Smooth muscle cell (in vitro differentiated cells): ENCODE data around the gene SLC9A3. TPM values are rescaled to one million over a fixed set of nuclear protein-coding genes. Genes with fewer than 3 reads are reported as not detected.
A peak's percentile ranks its signal among the peaks of the same experiment; 100 is the strongest.

Experiments used
- DNase-seq: peaks from one replicate; lab custom pipeline; 2025; ENCODE audit not compliant: unreplicated experiment; lab: John Stamatoyannopoulos, UW
- H2AFZ ChIP-seq: fragments of 200-600 bp; sonication (generic); 2 replicates; pipeline ENCODE4 v1.6.0; 2016; ENCODE audit warnings: antibody characterized with exemption, low read depth, mild to moderate bottlenecking
- H3F3A ChIP-seq: fragments of 200-600 bp; sonication (generic); 2 replicates; pipeline ENCODE4 v1.6.0; 2017; ENCODE audit warnings: antibody characterized with exemption, low read depth
- H3K27ac ChIP-seq: fragments of 200-600 bp; sonication (generic); 2 replicates; pipeline ENCODE4 v1.5.1; 2016; ENCODE audit warnings: low read depth, mild to moderate bottlenecking
- H3K27me3 ChIP-seq: fragments of 200-600 bp; sonication (generic); 2 replicates; pipeline ENCODE4 v1.6.1; 2016; ENCODE audit warnings: low read depth, mild to moderate bottlenecking
- H3K36me3 ChIP-seq: fragments of 200-600 bp; sonication (generic); 2 replicates; pipeline ENCODE4 v1.5.1; 2016; ENCODE audit warnings: low read depth
- H3K4me1 ChIP-seq: fragments of 200-600 bp; sonication (generic); 2 replicates; pipeline ENCODE4 v1.5.1; 2016; ENCODE audit warnings: low read depth
- H3K4me2 ChIP-seq: fragments of 200-600 bp; sonication (generic); 2 replicates; pipeline ENCODE4 v1.6.0; 2016; ENCODE audit warnings: mild to moderate bottlenecking
- H3K4me3 ChIP-seq: fragments of 200-600 bp; sonication (generic); 2 replicates; pipeline ENCODE4 v1.5.1; 2016; ENCODE audit warnings: mild to moderate bottlenecking
- H3K79me2 ChIP-seq: fragments of 200-600 bp; sonication (generic); 2 replicates; pipeline ENCODE4 v1.6.0; 2016; ENCODE audit warnings: low read depth, mild to moderate bottlenecking
- H3K9ac ChIP-seq: fragments of 200-600 bp; sonication (generic); 2 replicates; pipeline ENCODE4 v1.6.0; 2016; ENCODE audit warnings: low read depth
- H3K9me3 ChIP-seq: fragments of 200-600 bp; sonication (generic); replicated peaks from 2 replicates; pipeline ENCODE4 v1.5.1; 2016; ENCODE audit warnings: low read depth
- H4K20me1 ChIP-seq: fragments of 200-600 bp; sonication (generic); 2 replicates; pipeline ENCODE4 v1.6.0; 2016; ENCODE audit warnings: low read depth
- WGBS: methylation state at CpG from one replicate; pipeline ENCODE4 v1.1.7; 2016; ENCODE audit warnings: low lambda C conversion rate; 5-methylcytosine and 5-hydroxymethylcytosine counted together
- polyA plus RNA-seq: library from polyadenylated mRNA; unstranded; fragments of >200 nt; fragmentation: Nextera tagmentation; extraction: Ambion mirVana; gene quantifications from 2 replicates; pipeline ENCODE4 v1.2.1, GENCODE V29; 2016
- total RNA-seq: library from RNA; depleted of rRNA; stranded (reverse); fragments of >200 nt; gene quantifications from 2 replicates; pipeline ENCODE4 v1.2.3, GENCODE V29; 2014
- TF ChIP-seq, protein P1 (sequence below): fragments of 200-600 bp; sonication (generic); IDR thresholded peaks from 2 replicates; pipeline ENCODE4 v1.5.1; 2017; ENCODE audit warnings: borderline replicate concordance, mild to moderate bottlenecking, antibody characterized with exemption; ENCODE audit not compliant: insufficient read depth, poor library complexity, severe bottlenecking

SLC9A3 gene
- total and polyA plus RNA-seq, 2 experiments from 2014 or later = 1.1 to 1.8 TPM

DNA sequence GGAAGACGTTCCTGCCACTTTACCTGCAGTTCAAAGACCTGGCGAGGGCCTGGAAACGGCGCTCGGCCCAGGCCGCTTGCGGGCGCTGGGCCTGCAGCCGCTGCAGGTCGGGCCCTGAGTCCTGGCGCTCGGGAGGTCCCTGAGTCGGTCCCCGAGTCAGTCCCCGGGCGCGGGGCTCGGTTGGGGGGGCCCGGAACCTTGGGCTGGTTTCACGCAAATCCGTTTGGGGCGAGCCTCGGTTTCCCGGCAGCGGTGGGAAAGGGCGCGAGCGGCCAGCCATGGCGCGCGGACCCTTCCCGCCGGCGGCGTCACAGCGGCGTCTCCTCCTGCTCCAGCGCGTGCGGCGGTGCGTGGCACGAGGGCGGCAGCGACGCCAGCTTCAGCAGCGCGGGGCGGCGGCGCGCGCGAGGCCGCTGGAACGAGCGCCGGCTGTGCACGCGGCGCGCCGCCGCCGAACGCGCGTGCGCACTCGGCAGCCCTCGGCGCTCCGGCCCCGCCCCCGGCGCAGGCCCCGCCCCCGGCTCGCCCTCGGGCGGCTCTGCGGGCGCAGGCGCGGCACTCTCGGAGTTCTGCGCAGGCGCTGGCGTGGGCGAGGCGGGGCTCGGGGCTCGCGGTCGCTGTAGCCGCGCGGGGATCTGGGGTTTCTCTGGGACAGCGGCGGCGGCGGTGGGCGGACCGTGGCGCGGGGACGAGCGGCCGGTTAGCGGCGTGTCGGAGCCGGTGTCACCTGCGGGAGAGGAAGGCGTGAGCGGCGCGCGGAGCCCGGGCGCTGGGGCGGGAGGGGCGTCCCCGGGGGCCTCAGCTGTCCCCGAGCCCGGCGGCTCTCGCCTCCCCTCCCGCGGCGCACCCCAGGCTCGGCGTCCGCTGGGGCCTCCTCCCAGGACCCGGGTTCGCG, 51.3 kb downstream of the SLC9A3 start:
- Histone ChIP-seq H3K9ac (peak overlapping the region; percentile 80), H3K4me3 (peak overlapping the region; percentile 96), H4K20me1 (peaks cover 33% of the 10 kb centered on the region), H3K4me2 (peak overlapping the region; percentile 99), H3K27me3 (peaks cover 12% of the 10 kb centered on the region), H3K36me3 (no peaks in the 10 kb centered on the region), H3F3A (no peaks in the 10 kb centered on the region), H3K79me2 (peaks cover 14% of the 10 kb centered on the region), H3K4me1 (peaks cover 15% of the 10 kb centered on the region), H2AFZ (no peak overlapping the region), H3K9me3 (no peaks in the 10 kb centered on the region), H3K27ac (peak overlapping the region; percentile 45)
- 3% methylated on average over 57 of the region's 137 CpGs for WGBS
- peak; percentile 78 for DNase-seq
- TF ChIP-seq, protein P1, sequence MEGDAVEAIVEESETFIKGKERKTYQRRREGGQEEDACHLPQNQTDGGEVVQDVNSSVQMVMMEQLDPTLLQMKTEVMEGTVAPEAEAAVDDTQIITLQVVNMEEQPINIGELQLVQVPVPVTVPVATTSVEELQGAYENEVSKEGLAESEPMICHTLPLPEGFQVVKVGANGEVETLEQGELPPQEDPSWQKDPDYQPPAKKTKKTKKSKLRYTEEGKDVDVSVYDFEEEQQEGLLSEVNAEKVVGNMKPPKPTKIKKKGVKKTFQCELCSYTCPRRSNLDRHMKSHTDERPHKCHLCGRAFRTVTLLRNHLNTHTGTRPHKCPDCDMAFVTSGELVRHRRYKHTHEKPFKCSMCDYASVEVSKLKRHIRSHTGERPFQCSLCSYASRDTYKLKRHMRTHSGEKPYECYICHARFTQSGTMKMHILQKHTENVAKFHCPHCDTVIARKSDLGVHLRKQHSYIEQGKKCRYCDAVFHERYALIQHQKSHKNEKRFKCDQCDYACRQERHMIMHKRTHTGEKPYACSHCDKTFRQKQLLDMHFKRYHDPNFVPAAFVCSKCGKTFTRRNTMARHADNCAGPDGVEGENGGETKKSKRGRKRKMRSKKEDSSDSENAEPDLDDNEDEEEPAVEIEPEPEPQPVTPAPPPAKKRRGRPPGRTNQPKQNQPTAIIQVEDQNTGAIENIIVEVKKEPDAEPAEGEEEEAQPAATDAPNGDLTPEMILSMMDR = no peak

DNA sequence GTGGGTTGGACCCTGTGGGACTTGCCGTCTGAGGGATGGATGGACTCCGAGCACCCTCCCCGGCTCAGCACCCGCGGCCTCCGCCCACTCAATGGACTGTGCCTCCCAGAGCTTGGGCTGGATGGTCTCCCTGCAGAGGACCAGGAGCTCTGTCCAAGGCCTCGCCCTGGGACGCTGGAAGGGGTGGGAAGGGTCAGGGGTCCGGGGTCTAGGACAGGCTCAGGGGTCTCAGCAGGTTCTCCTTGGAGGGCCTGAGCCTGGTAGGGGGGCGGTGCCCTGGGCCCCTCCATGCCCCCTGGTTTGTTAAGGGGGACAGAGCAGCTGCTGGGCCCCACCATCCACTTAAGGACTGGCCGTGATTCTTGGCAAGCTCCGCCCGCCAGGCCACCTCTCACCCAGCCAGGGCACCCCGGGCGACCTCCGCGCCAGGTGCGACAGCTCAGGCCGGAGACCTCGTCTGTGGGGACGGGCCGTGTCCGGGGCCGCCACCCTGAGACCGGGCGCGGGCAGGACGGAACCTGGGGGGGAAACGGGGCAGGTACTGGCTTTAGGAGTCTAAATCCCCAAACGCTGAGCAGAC, 52.1 kb downstream of the SLC9A3 start:
- TF ChIP-seq, protein P1 = no peak
- peaks cover 15% of the 10 kb centered on the region for H3K4me1 ChIP-seq
- H3K27ac ChIP-seq = peak overlapping the region; percentile 45
- 38% methylated on average over 30 of the region's 30 CpGs for WGBS
- no peaks in the 10 kb centered on the region for H3K36me3 ChIP-seq
- H4K20me1 ChIP-seq = peaks cover 33% of the 10 kb centered on the region
- peaks cover 12% of the 10 kb centered on the region for H3K27me3 ChIP-seq
- H3K4me2 ChIP-seq = peak overlapping the region; percentile 99
- H3K9me3 ChIP-seq = no peaks in the 10 kb centered on the region
- peak overlapping the region; percentile 80 for H3K9ac ChIP-seq
- H2AFZ ChIP-seq = no peak overlapping the region
- H3K79me2 ChIP-seq = peaks cover 14% of the 10 kb centered on the region
- DNase-seq = no peak
- H3F3A ChIP-seq = no peaks in the 10 kb centered on the region
- H3K4me3 ChIP-seq = peak overlapping the region; percentile 74

DNA sequence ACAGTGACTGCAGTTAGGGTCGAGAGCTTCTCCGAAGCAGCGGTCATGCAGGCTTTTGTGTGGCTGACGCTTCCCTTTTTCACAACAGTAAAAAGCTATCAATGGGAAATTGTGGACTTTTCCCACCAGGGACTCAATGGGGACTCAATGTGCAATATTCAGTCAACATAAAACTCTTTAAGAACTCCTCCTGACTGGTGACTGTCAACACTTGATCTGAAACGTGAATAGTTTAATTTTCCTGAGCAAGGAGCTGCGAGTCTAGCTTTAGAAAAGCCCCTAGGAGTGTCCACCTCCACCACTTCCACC, 52.5 kb downstream of the SLC9A3 start:
- Histone ChIP-seq H3F3A (no peaks in the 10 kb centered on the region), H2AFZ (no peak overlapping the region), H3K4me1 (peaks cover 15% of the 10 kb centered on the region), H3K27ac (no peak overlapping the region), H3K36me3 (no peaks in the 10 kb centered on the region), H3K9ac (no peak overlapping the region), H3K79me2 (peaks cover 14% of the 10 kb centered on the region), H3K4me3 (peak overlapping the region; percentile 74), H3K9me3 (no peaks in the 10 kb centered on the region), H4K20me1 (peaks cover 32% of the 10 kb centered on the region), H3K27me3 (peaks cover 12% of the 10 kb centered on the region), H3K4me2 (peak overlapping the region; percentile 99)
- TF ChIP-seq, protein P1 = no peak
- no peak for DNase-seq
- 92% methylated on average over 6 of the region's 6 CpGs for WGBS
